PC-9 (cell line): ENCODE measurements around the gene CABYR. TPM values are rescaled to one million over a fixed set of nuclear protein-coding genes. Genes with fewer than 3 reads are reported as not detected.

Experiments
- BruUV-seq: library from RNA; stranded (reverse); fragments of 400-500 nt; replicated peaks from 2 replicates; lab custom pipeline; 2021; lab: Mats Ljungman, UMichigan
- CTCF ChIA-PET: fragments of 300-600 bp; sonication (Branson Sonifier 250); formaldehyde crosslinking; loops from one replicate; lab custom pipeline; 2022; ENCODE audit warnings: antibody characterized with exemption; lab: Charles Lee
- POLR2A ChIA-PET: fragments of 300-600 bp; sonication (Branson Sonifier 250); formaldehyde crosslinking; loops from one replicate; lab custom pipeline; 2022; ENCODE audit warnings: antibody characterized with exemption; ENCODE audit not compliant: unreplicated experiment; lab: Charles Lee
- DNase-seq, 2 experiments: peaks; one replicate each; pipeline versions ENCODE4 v3.0.0 to v3.0.0-alpha.2; 2015 to 2022; ENCODE audit warnings: mixed read lengths in 1 of 2
- H2AFZ ChIP-seq: fragments of 200-600 bp; sonication (generic); 2 replicates; pipeline ENCODE4 v1.8.1; 2017; ENCODE audit warnings: antibody characterized with exemption
- H3F3A ChIP-seq: fragments of 200-600 bp; sonication (generic); 2 replicates; pipeline ENCODE4 v1.8.1; 2017; ENCODE audit warnings: antibody characterized with exemption, mild to moderate bottlenecking, low read depth; ENCODE audit not compliant: insufficient read depth
- H3K27ac ChIP-seq: fragments of 200-600 bp; sonication (generic); 2 replicates; pipeline ENCODE4 v1.6.1; 2016; ENCODE audit warnings: mixed run types
- H3K27me3 ChIP-seq: fragments of 200-600 bp; sonication (generic); 2 replicates; pipeline ENCODE4 v1.6.1; 2016; ENCODE audit warnings: low read depth, mixed run types; ENCODE audit not compliant: insufficient read depth
- H3K36me3 ChIP-seq: fragments of 200-600 bp; sonication (generic); 2 replicates; pipeline ENCODE4 v1.6.1; 2016; ENCODE audit warnings: low read depth, mixed run types
- H3K4me1 ChIP-seq: fragments of 200-600 bp; sonication (generic); replicated peaks from 2 replicates; pipeline ENCODE4 v1.6.1; 2016; ENCODE audit warnings: mixed run types; ENCODE audit not compliant: insufficient read depth
- H3K4me2 ChIP-seq: fragments of 200-600 bp; sonication (generic); 2 replicates; pipeline ENCODE4 v1.6.1; 2017; ENCODE audit warnings: mixed run types
- H3K4me3 ChIP-seq: fragments of 200-600 bp; sonication (generic); 2 replicates; pipeline ENCODE4 v1.6.1; 2016; ENCODE audit warnings: mixed run types
- H3K79me2 ChIP-seq: fragments of 200-600 bp; sonication (generic); 2 replicates; pipeline ENCODE4 v1.6.1; 2017; ENCODE audit warnings: low read depth, mixed run types
- H3K9me2 ChIP-seq: fragments of 200-600 bp; sonication (generic); 2 replicates; pipeline ENCODE4 v1.8.1; 2017; ENCODE audit warnings: mild to moderate bottlenecking; ENCODE audit not compliant: insufficient read depth
- H3K9me3 ChIP-seq: fragments of 200-600 bp; sonication (generic); 2 replicates; pipeline ENCODE4 v1.8.1; 2016; ENCODE audit warnings: low read depth; ENCODE audit not compliant: insufficient read depth
- H4K20me1 ChIP-seq: fragments of 200-600 bp; sonication (generic); 2 replicates; pipeline ENCODE4 v1.8.1; 2017; ENCODE audit not compliant: insufficient read depth
- EZH2 ChIP-seq: fragments of 200-600 bp; sonication (generic); IDR thresholded peaks from 2 replicates; pipeline ENCODE4 v1.8.0; 2017; ENCODE audit warnings: antibody characterized with exemption, low read depth
- intact Hi-C: fragments of 100-400 bp; cut with micrococcal nuclease; formaldehyde crosslinking; loops from one replicate; pipeline ENCODE4 v1.10.0; 2022; ENCODE audit not compliant: unreplicated experiment
- total RNA-seq: library from RNA; stranded (reverse); gene quantifications from 2 replicates; pipeline ENCODE4 v1.2.3, GENCODE V29; 2021
- TF ChIP-seq, protein P1 (sequence below): fragments of 200-600 bp; sonication (generic); conservative IDR thresholded peaks from 2 replicates; pipeline ENCODE4 v1.6.1; 2017; ENCODE audit warnings: mixed run types, antibody characterized with exemption, mild to moderate bottlenecking, moderate library complexity

Gene CABYR
- total RNA-seq, 1 experiment from 2014 or later, result 32.4 TPM

- ChIA-PET POLR2A (no interaction called here), CTCF (no interaction called here)
- no TSS peak for BruUV-seq
- no peaks in the 10 kb centered on the region for H3K9me3 ChIP-seq
- H4K20me1 ChIP-seq, result no peaks in the 10 kb centered on the region
- H3K27ac ChIP-seq, result no peak overlapping the region
- peaks cover 14% of the 10 kb centered on the region for H3K4me1 ChIP-seq
- H3K79me2 ChIP-seq, result no peaks in the 10 kb centered on the region
- peaks cover 9% of the 10 kb centered on the region; the same call in 1 of the 2 replicates for H3F3A ChIP-seq
- H3K9me2 ChIP-seq, result no peaks in the 10 kb centered on the region
- no peaks in the 10 kb centered on the region for H3K27me3 ChIP-seq
- H3K36me3 ChIP-seq, result 0 out of 2 replicates have a peak, but pooled peaks cover 6% of the 10 kb centered on the region
- H3K4me3 ChIP-seq, result no peak overlapping the region
- H2AFZ ChIP-seq, result no peak overlapping the region
- TF ChIP-seq EZH2, result no peak
- TF ChIP-seq, protein P1, sequence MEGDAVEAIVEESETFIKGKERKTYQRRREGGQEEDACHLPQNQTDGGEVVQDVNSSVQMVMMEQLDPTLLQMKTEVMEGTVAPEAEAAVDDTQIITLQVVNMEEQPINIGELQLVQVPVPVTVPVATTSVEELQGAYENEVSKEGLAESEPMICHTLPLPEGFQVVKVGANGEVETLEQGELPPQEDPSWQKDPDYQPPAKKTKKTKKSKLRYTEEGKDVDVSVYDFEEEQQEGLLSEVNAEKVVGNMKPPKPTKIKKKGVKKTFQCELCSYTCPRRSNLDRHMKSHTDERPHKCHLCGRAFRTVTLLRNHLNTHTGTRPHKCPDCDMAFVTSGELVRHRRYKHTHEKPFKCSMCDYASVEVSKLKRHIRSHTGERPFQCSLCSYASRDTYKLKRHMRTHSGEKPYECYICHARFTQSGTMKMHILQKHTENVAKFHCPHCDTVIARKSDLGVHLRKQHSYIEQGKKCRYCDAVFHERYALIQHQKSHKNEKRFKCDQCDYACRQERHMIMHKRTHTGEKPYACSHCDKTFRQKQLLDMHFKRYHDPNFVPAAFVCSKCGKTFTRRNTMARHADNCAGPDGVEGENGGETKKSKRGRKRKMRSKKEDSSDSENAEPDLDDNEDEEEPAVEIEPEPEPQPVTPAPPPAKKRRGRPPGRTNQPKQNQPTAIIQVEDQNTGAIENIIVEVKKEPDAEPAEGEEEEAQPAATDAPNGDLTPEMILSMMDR, result no peak
- H3K4me2 ChIP-seq, result no peak overlapping the region
- intact Hi-C loops, result loop anchor here (2.0 to 10.0 kb wide), 2 partner anchors 91 to 307 kb away; no protein-coding TSS in a partner anchor
- DNase-seq, result no peak
Measured at GRCh38 chr18:24177499-24178133, 38.8 kb downstream of the CABYR start.

- Histone ChIP-seq H3F3A (no peaks in the 10 kb centered on the region; the same call in 1 of the 2 replicates), H3K4me3 (no peak overlapping the region), H3K36me3 (0 out of 2 replicates have a peak, but pooled peaks cover 6% of the 10 kb centered on the region), H3K27me3 (no peaks in the 10 kb centered on the region), H3K9me2 (no peaks in the 10 kb centered on the region), H4K20me1 (no peaks in the 10 kb centered on the region), H2AFZ (no peak overlapping the region), H3K9me3 (no peaks in the 10 kb centered on the region), H3K4me1 (no peaks in the 10 kb centered on the region), H3K27ac (no peak overlapping the region), H3K4me2 (no peak overlapping the region), H3K79me2 (no peaks in the 10 kb centered on the region)
- BruUV-seq, result no TSS peak
- ChIA-PET POLR2A (no interaction called here), CTCF (no interaction called here)
- TF ChIP-seq, protein P1, result no peak
- TF ChIP-seq EZH2, result no peak
- intact Hi-C loops, result no loop called here
- no peak for DNase-seq
Measured at GRCh38 chr18:24180048-24180447, 41.2 kb downstream of the CABYR start.

DNA sequence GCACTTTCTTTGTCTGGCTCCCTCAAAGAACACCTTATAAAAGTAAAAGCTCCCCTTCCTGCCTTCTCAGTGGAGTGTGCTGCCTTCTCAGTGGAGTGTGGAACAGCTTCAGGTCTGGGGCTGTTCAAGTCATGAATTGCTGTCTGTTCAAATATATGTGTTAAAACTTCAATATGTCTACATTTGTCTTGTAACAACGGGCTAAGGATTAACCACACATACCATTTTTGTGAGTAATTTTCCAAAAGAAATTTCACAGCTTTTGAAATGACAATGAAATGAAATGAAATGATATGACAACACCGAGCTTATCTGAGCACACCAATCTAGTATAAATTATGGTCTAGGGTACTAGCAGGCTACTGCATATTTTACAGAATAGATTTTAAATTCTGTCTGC is 42.9 kb downstream of the CABYR start:
- Histone ChIP-seq H3K79me2 (no peaks in the 10 kb centered on the region), H2AFZ (no peak overlapping the region), H3K27ac (no peak overlapping the region), H3K4me3 (no peak overlapping the region), H3K36me3 (0 out of 2 replicates have a peak, but pooled peaks cover 6% of the 10 kb centered on the region), H3K9me2 (no peaks in the 10 kb centered on the region), H3K27me3 (no peaks in the 10 kb centered on the region), H3K4me1 (no peaks in the 10 kb centered on the region), H3K4me2 (no peak overlapping the region), H3F3A (no peaks in the 10 kb centered on the region; the same call in 1 of the 2 replicates), H4K20me1 (no peaks in the 10 kb centered on the region), H3K9me3 (no peaks in the 10 kb centered on the region)
- no peak for TF ChIP-seq EZH2
- TF ChIP-seq, protein P1, result no peak
- no peak for DNase-seq
- ChIA-PET CTCF (no interaction called here), POLR2A (interaction anchor here (0.7 kb wide), 1 partner anchor 1724 kb away, joined by 4 read pairs; no protein-coding TSS in a partner anchor)
- BruUV-seq, result no TSS peak
- intact Hi-C loops, result no loop called here
